Upper lobe of left lung (tissue), 4 donors: ENCODE measurements around the gene SELENOF.
"Not testable (repeated sequence)": the region's sequence is repeated elsewhere in the genome, so short reads cannot be mapped to it uniquely, and the experiment has no call there.

ENCODE experiments used
- CTCF ChIP-seq, 6 experiments: fragments of 450-650 bp in 4 of 6; fragments of 200-600 bp in 2 of 6; sonication (generic) in 2 of 6; IDR thresholded peaks; one replicate each; pipeline ENCODE4 v1.5.1; 2016 to 2019; ENCODE audit warnings: antibody characterized with exemption in 6 of 6
- EP300 ChIP-seq, 4 donors: sonication (generic); formaldehyde crosslinking; IDR thresholded peaks; one replicate each; pipeline ENCODE4 v1.5.1; 2017; ENCODE audit warnings: antibody characterized with exemption in 4 of 4, control low read depth in 2 of 4
- POLR2A ChIP-seq, 4 donors: fragments of 450-650 bp; IDR thresholded peaks; one replicate each; pipeline ENCODE4 v1.5.1; 2016 to 2017; ENCODE audit warnings: antibody characterized with exemption in 4 of 4, mild to moderate bottlenecking in 2 of 4
- POLR2AphosphoS5 ChIP-seq, 2 donors: sonication (generic); formaldehyde crosslinking; IDR thresholded peaks; one replicate each; pipeline ENCODE4 v1.5.1; 2017; ENCODE audit warnings: antibody characterized with exemption in 2 of 2

GRCh38 chr1:86817246-86817826 is 96.6 kb downstream of the SELENOF start:
- not testable (repeated sequence) for TF ChIP-seq CTCF, POLR2AphosphoS5, EP300, POLR2A (IDR thresholded peaks at IDR 0.05)
